OCI-LY7 (cell line): ENCODE measurements around the gene COLEC12.
A peak's percentile ranks its signal among the peaks of the same experiment; 100 is the strongest.

Experiments used
- CTCF ChIP-seq: fragments of 200-600 bp; sonication (generic); conservative IDR thresholded peaks from 2 replicates; pipeline ENCODE4 v1.5.1; 2014; ENCODE audit warnings: mild to moderate bottlenecking, antibody characterized with exemption, low read length, moderate library complexity, mixed read lengths
- EZH2phosphoT487 ChIP-seq: fragments of 200-600 bp; sonication (generic); IDR thresholded peaks from 2 replicates; pipeline ENCODE4 v1.6.1; 2018; ENCODE audit warnings: low read depth, borderline replicate concordance, mild to moderate bottlenecking, mixed run types, antibody characterized with exemption, low read length, moderate library complexity, mixed read lengths

GRCh38 chr18:292271-292670 is 208.2 kb downstream of the COLEC12 start:
- TF ChIP-seq CTCF: peak; percentile 45
- no peak for TF ChIP-seq EZH2phosphoT487
